ENCODE measurements around the gene ZNF865.

Gene ZNF865

DNA sequence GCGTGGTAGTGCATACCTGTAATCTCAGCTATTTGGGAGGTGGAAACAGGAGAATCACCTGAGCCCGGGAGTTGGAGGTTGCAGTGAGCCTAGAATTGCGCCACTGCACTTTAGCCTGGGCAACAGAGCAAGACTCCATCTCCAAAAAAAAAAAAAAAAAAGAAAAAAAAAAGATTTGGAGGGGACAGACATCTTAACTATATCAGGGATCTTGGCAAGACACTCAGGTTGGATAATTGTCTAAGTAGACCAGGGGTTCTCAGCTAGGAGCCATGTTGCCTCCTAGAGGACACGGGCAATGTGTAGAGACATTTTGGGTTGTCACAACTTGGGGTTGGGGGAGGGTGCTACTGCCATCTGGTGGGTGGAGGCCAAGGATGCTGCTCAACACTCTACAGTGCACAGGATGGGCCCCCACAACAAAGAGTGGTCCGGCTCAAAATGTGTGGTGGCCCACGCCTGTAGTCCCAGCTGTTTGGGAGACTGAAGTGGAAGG is 33.5 kb downstream of the ZNF865 start:
- Histone ChIP-seq H3K9ac (ENCODE audit: low read length) (no peak overlapping the region), H3K4me1 (ENCODE audit: control insufficient read depth, insufficient read depth, low read length) (peaks cover 46% of the 10 kb centered on the region), H3K9me3 (ENCODE audit: control insufficient read depth, low read length) (no peaks in the 10 kb centered on the region)

DNA sequence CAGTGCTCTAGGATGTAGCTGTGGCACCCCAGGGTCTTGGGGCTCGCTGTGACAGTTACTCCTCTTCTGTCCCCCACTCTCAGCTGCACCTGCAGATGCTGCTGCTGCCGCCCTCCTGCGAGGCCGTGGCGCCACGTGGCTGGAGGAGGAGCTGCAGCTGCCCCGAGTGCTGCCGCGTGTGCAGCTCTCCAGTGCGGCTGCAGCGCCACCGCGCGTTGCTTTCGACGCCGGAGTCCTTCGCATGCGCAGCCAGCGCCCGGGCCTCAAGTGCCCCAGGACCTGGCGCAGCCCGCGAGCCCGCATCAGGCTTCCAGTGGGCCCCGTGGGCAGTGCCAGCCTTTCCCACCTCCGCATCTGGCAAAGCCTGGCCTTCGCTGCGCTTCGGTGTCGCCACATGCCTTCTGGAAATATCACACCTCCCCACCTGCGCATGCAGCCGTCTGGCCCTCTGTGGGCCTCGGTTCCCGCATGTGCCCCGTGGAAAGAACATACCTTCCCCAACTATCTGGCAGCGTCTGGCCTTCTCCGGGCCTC is 34.7 kb downstream of the ZNF865 start:
- Histone ChIP-seq H3K36me3 (ENCODE audit: control insufficient read depth, insufficient read depth, low read length) (no peaks in the 10 kb centered on the region), H3K9me3 (ENCODE audit: control insufficient read depth, low read length) (no peaks in the 10 kb centered on the region), H3K4me1 (ENCODE audit: control insufficient read depth, insufficient read depth, low read length) (peaks cover 55% of the 10 kb centered on the region), H3K4me3 (ENCODE audit: low read length) (peak overlapping the region; percentile 36), H3K27me3 (ENCODE audit: control insufficient read depth, insufficient read depth, low read length) (no peaks in the 10 kb centered on the region), H3K9ac (ENCODE audit: low read length) (peak overlapping the region; percentile 78)

More for the DNA sequence above, 33.5 kb downstream of the ZNF865 start:
- Histone ChIP-seq H3K27me3 (ENCODE audit: control insufficient read depth, insufficient read depth, low read length) (no peaks in the 10 kb centered on the region), H3K4me3 (ENCODE audit: low read length) (no peak overlapping the region), H3K36me3 (ENCODE audit: control insufficient read depth, insufficient read depth, low read length) (no peaks in the 10 kb centered on the region)

DNA sequence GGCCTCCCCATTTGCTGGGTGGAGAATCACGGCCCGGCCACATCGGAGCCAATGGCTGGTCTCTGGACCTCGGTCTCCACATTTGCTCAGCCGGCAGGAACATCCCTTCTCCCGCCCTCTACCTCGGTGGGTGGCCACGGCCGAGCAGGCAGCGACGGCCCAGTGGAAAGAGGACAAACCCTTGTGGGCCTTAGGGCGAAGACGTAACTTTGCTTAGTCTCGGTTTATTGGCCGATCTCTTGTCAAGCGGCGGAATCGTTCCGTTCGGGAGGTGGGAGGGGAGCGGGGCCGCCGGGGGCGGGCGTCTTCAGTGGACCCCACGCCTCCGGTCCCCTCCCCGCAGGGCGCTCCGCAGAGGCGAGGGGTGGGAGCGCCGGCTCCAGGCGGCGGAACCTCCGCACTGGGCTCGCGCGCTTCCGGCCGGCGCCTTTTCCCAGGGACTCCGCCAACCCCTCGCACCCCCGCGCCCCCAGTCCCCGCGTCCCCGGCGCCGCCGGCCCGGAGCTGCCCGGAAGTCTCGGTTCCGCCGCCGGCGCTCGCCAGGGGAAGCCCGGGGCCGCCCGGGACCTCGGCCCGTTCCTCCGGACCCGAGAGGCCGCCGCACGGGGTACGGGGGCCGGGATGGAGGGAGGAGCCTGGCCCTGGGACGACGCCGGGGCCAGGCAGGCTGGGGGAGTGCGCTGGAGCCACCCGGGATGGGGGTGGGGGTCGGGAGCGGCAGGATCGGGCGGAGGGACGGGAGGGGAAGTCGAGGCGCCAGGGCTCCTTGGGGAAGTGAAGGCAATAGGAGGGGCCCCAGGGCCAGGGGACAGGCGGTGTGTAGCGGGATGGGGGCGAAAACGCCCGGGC is 35.4 kb downstream of the ZNF865 start, which contains the start of gene ZNF580:
ZNF580 (plus strand) TSS at position 426 of the 849 bp plus-strand sequence. CDS start 1,507 bp downstream, outside the sequence.
- no peaks in the 10 kb centered on the region for H3K27me3 ChIP-seq (ENCODE audit: control insufficient read depth, insufficient read depth, low read length)
- H3K36me3 ChIP-seq (ENCODE audit: control insufficient read depth, insufficient read depth, low read length), result no peaks in the 10 kb centered on the region
- H3K4me1 ChIP-seq (ENCODE audit: control insufficient read depth, insufficient read depth, low read length), result peaks cover 49% of the 10 kb centered on the region
- no peaks in the 10 kb centered on the region for H3K9me3 ChIP-seq (ENCODE audit: control insufficient read depth, low read length)
- peak within 1 kb of the TSS; percentile 36 for H3K4me3 ChIP-seq (ENCODE audit: low read length)
- H3K9ac ChIP-seq (ENCODE audit: low read length), result peak within 1 kb of the TSS; percentile 78

DNA sequence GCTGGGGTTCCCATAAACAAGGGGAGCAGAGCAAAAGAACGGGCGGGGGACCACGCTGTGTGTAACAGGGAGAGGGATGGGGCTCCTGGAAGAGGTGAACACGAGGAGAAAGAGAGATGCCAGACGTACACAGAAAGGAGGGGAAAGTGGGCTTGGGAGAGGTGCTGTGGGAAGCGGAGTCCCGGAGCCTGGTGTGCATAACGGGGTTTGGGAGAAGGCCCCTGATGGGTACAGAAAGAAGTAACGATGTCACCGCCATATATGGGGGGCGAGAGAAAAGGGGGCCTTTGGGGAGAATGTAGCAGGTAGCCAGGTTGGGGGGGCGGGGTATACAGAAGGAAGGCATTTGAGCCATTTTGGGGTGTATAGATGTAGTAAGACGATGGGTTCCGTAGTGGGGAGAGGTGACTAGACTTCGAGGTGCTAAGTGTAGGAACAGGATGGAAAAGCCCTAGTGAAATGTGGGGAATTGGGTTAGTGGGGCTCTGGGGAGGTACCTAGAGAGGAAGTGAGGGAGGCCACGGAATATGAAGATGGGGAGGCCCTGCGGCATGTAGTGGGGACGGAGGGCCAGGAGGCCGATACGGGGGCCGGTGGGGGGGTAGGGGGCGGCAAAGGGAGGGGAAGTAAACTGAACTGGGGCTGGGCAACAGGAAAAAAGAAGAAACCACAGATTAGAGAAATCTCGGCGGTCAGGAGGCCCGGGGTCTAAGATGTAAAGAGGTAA is 36.1 kb downstream of the ZNF865 start:
- Histone ChIP-seq H3K4me3 (ENCODE audit: low read length) (peak overlapping the region; percentile 36), H3K27me3 (ENCODE audit: control insufficient read depth, insufficient read depth, low read length) (no peaks in the 10 kb centered on the region), H3K4me1 (ENCODE audit: control insufficient read depth, insufficient read depth, low read length) (peaks cover 41% of the 10 kb centered on the region), H3K9me3 (ENCODE audit: control insufficient read depth, low read length) (no peaks in the 10 kb centered on the region), H3K36me3 (ENCODE audit: control insufficient read depth, insufficient read depth, low read length) (no peaks in the 10 kb centered on the region), H3K9ac (ENCODE audit: low read length) (peak overlapping the region; percentile 78)

DNA sequence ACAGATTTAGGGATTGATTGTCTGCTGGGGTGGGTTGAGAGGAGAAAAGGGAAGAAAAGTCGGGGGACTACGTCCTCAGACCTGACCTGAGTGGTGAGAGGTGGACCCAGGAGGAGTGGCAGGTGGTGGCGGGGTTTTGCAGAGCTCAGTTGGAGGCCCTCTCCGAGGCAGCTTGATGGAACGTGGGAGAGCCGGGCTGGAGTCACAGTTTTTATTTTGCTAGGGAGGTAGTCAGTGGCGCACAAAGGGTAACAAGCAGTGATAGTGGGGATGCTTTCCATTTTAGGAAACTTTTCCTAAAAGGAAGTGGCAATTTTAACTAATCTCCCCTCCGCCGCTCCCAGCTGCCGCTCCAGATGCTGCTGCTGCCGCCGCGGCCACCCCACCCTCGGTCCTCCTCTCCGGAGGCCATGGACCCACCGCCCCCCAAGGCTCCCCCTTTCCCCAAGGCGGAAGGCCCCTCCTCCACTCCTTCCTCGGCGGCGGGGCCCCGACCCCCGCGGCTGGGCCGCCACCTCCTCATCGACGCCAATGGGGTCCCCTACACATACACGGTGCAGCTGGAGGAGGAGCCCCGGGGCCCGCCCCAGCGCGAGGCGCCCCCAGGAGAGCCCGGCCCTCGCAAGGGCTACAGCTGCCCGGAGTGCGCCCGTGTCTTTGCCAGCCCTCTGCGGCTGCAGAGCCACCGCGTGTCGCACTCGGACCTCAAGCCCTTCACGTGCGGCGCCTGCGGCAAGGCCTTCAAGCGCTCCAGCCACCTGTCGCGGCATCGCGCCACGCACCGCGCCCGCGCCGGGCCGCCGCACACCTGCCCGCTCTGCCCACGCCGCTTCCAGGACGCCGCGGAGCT is 36.9 kb downstream of the ZNF865 start:
- Histone ChIP-seq H3K36me3 (ENCODE audit: control insufficient read depth, insufficient read depth, low read length) (no peaks in the 10 kb centered on the region), H3K4me3 (ENCODE audit: low read length) (no peak overlapping the region), H3K27me3 (ENCODE audit: control insufficient read depth, insufficient read depth, low read length) (no peaks in the 10 kb centered on the region), H3K9ac (ENCODE audit: low read length) (peak overlapping the region; percentile 50), H3K4me1 (ENCODE audit: control insufficient read depth, insufficient read depth, low read length) (peaks cover 44% of the 10 kb centered on the region), H3K9me3 (ENCODE audit: control insufficient read depth, low read length) (no peaks in the 10 kb centered on the region)

DNA sequence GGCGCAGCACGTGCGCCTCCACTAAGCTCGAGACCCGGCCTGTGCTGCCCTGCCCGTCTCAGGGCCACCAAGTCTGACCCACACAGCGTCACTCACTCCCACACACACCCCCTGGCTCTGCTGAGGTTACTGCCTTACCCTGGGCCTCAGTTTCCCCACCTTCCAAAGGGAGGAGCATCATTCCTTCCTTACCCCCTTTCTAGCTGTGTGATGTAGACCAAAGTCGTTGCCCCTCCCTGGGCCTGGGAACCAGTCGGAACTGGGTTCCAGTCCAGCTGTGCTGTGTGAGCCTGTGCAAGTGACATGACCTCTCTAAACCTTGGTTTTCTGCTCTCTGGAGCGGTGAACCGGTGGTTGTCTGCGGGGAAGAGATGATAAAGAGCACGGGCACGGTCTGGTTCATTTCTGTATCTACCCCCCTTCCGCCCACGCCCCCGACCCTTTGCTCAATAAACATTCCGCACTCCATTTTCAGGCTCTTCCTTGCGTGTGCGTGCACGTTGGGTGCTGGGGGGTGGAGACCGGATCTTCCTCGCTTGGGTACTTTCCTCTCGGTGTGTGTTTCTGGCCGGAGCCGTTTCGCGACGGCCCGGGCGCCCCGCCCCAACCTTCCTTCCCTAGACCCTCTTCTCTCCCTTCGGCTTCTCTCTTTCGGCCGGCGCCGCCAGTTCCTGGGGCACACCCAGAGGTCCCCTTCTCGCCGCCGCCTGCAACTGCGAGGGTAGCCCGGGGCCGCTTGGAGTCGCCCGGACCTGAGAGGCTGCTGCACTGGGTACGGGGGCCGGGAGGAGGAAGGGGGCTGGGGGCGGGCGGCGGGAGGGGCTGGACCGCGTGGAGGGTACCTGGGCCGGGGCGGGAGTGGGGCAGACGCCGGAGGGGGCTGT is 37.8 kb downstream of the ZNF865 start, which contains the start of gene ZNF581:
ZNF581 (plus strand) TSS at position 647 of the 884 bp plus-strand sequence. CDS start 923 bp downstream, outside the sequence.
- no peaks in the 10 kb centered on the region for H3K36me3 ChIP-seq (ENCODE audit: control insufficient read depth, insufficient read depth, low read length)
- peak within 1 kb of the TSS; percentile 78 for H3K9ac ChIP-seq (ENCODE audit: low read length)
- no peaks in the 10 kb centered on the region for H3K27me3 ChIP-seq (ENCODE audit: control insufficient read depth, insufficient read depth, low read length)
- H3K4me3 ChIP-seq (ENCODE audit: low read length), result peak within 1 kb of the TSS; percentile 63
- peaks cover 48% of the 10 kb centered on the region for H3K4me1 ChIP-seq (ENCODE audit: control insufficient read depth, insufficient read depth, low read length)
- H3K9me3 ChIP-seq (ENCODE audit: control insufficient read depth, low read length), result no peaks in the 10 kb centered on the region

DNA sequence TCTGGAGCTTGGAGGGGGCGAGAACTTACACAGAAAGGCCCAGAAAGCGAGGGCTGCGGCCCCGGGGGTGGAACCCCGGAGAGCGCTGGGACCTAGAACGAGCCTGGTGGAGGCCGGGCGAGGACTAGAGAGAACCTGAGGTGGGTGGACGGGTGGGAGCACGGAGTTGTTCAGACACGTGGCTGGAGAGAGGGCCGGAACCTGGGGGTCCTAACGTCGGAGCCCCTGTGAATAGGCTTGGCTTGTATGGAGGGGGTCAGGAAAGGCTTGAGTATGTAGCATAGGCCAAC is 38.4 kb downstream of the ZNF865 start:
- Histone ChIP-seq H3K9ac (ENCODE audit: low read length) (peak overlapping the region; percentile 78), H3K4me1 (ENCODE audit: control insufficient read depth, insufficient read depth, low read length) (peaks cover 54% of the 10 kb centered on the region), H3K9me3 (ENCODE audit: control insufficient read depth, low read length) (no peaks in the 10 kb centered on the region), H3K27me3 (ENCODE audit: control insufficient read depth, insufficient read depth, low read length) (no peaks in the 10 kb centered on the region), H3K36me3 (ENCODE audit: control insufficient read depth, insufficient read depth, low read length) (no peaks in the 10 kb centered on the region), H3K4me3 (ENCODE audit: low read length) (peak overlapping the region; percentile 63)

DNA sequence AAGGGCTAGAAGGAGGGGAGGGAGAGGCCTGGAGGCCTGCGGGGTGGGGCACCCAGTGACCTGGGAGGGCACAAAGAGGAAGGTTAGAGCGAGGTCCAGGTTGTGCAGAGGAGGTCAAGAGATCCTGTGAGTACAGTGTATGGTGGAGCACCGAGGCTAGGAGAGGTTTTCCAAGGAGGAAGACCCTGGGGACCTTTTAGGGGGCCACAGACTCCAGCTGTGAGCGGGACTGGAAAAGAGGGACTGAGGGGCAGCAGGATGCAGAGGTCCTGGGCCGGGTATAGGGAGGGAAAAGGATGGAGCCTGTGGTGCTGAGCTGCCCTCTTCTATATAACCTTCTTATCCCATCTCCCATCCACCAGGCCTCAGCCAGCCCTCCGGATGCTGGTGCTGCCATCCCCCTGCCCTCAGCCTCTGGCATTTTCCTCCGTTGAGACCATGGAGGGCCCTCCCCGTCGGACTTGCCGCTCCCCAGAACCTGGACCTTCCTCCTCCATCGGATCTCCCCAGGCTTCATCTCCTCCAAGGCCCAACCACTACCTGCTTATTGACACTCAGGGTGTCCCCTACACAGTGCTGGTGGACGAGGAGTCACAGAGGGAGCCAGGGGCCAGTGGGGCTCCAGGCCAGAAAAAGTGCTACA is 38.9 kb downstream of the ZNF865 start:
- H3K9ac ChIP-seq (ENCODE audit: low read length), result peak overlapping the region; percentile 78
- no peaks in the 10 kb centered on the region for H3K27me3 ChIP-seq (ENCODE audit: control insufficient read depth, insufficient read depth, low read length)
- H3K36me3 ChIP-seq (ENCODE audit: control insufficient read depth, insufficient read depth, low read length), result no peaks in the 10 kb centered on the region
- H3K9me3 ChIP-seq (ENCODE audit: control insufficient read depth, low read length), result no peaks in the 10 kb centered on the region
- H3K4me1 ChIP-seq (ENCODE audit: control insufficient read depth, insufficient read depth, low read length), result peaks cover 55% of the 10 kb centered on the region
- H3K4me3 ChIP-seq (ENCODE audit: low read length), result peak overlapping the region; percentile 63

DNA sequence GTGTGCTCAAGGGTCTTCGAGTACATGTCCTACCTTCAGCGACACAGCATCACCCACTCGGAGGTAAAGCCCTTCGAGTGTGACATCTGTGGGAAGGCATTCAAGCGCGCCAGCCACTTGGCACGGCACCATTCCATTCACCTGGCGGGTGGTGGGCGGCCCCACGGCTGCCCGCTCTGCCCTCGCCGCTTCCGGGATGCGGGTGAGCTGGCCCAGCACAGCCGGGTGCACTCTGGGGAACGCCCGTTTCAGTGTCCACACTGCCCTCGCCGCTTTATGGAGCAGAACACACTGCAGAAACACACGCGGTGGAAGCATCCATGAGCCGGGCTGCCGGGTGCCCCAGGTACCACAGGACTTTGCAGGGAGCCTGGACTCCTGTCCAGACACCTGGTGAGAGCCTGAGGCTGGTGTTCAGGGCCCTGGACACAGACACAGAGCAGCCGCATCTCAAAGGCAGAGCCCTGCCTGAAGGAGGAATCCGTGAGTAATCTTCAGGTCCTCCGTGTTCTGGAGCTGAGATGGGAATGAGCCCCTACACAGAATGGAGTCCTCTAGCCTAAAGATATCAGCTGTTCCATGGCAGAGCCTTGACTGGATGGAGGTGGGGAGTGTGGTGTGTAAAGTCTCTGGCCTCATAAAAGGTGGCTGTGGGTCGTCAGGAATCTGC is 39.5 kb downstream of the ZNF865 start:
- Histone ChIP-seq H3K9ac (ENCODE audit: low read length) (no peak overlapping the region), H3K27me3 (ENCODE audit: control insufficient read depth, insufficient read depth, low read length) (no peaks in the 10 kb centered on the region), H3K4me3 (ENCODE audit: low read length) (no peak overlapping the region)

DNA sequence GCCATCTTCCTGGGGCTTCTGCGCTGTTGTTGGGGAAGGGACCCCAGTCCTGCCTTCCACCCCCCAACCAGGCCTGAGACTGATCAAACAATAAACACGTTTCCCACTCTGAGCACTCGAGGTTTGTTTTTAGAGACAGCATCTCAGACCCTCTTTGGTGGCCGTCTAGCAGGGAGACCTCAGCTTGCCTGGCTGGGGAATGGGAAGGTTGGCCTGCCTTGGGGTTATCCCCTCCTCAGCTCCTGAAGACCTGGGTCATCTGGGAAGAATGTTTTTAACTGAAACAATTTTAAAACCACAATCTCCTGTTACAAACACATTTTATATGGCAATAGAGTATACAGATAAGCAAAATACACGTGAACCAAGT is 40.0 kb downstream of the ZNF865 start:
- Histone ChIP-seq H3K4me1 (ENCODE audit: control insufficient read depth, insufficient read depth, low read length) (peaks cover 48% of the 10 kb centered on the region), H3K27me3 (ENCODE audit: control insufficient read depth, insufficient read depth, low read length) (no peaks in the 10 kb centered on the region), H3K9me3 (ENCODE audit: control insufficient read depth, low read length) (no peaks in the 10 kb centered on the region), H3K9ac (ENCODE audit: low read length) (no peak overlapping the region), H3K4me3 (ENCODE audit: low read length) (no peak overlapping the region), H3K36me3 (ENCODE audit: control insufficient read depth, insufficient read depth, low read length) (no peaks in the 10 kb centered on the region)

More for the DNA sequence above, 39.5 kb downstream of the ZNF865 start:
- no peaks in the 10 kb centered on the region for H3K9me3 ChIP-seq (ENCODE audit: control insufficient read depth, low read length)
- no peaks in the 10 kb centered on the region for H3K36me3 ChIP-seq (ENCODE audit: control insufficient read depth, insufficient read depth, low read length)
- peaks cover 53% of the 10 kb centered on the region for H3K4me1 ChIP-seq (ENCODE audit: control insufficient read depth, insufficient read depth, low read length)
